HG03045 (cell line): ENCODE results near the gene RGS3.
"Not testable (repeated sequence)": the region's sequence is repeated elsewhere in the genome, so short reads cannot be mapped to it uniquely, and the experiment has no call there.

Experiments
- ATAC-seq: cut with Tn5 transposase; IDR thresholded peaks from one replicate; pipeline ENCODE4 v1.9.1; 2021; ENCODE audit warnings: mild to moderate bottlenecking, moderate library complexity; ENCODE audit not compliant: unreplicated experiment

The RGS3 gene

GRCh38 chr9:113486327-113486726 is 22.8 kb downstream of the RGS3 start:
- no peak for ATAC-seq

DNA sequence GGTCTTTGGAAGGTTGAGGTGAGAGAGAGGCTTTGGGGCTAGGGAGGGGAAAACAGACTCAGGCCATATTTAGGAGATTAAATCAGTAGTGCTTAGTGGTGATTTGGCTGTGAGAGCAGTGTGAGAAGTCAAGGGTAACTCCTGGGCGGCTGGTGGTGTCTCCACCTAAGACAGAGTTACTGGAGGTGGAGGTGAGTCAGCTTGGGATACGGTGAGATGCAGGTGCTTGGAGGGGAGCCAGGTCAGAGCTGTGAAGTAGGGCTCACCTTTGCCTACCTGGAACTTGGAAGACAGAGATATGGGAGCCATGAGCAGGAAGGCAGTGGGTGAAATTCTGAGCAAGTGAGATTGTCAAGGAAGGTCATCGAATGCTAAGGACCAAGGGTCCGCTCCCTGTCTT is 24.5 kb downstream of the RGS3 start:
- ATAC-seq = no peak

DNA sequence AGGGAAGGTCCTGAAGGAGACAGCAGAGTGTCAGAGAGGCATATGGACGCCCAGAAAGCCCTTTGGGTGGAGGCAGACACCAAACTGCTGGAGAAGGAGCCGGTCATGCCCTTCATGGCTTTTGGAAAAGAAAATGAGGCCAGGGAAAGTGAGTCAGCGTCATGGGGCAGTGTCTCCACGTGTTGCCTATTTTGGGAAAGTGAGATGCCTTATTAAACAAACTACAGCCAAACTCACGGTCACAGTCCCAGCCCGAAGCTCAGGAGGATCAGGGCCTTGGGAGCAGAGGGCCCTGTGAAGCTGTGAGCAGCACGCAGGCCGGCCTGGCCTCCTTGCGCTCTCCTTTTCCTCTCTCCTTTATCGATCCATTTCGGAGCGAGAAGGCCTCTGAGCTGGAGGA is 25.0 kb downstream of the RGS3 start:
- ATAC-seq = no peak

- ATAC-seq = not testable (repeated sequence)
Observed at GRCh38 chr9:113491147-113491546, 27.6 kb downstream of the RGS3 start.

DNA sequence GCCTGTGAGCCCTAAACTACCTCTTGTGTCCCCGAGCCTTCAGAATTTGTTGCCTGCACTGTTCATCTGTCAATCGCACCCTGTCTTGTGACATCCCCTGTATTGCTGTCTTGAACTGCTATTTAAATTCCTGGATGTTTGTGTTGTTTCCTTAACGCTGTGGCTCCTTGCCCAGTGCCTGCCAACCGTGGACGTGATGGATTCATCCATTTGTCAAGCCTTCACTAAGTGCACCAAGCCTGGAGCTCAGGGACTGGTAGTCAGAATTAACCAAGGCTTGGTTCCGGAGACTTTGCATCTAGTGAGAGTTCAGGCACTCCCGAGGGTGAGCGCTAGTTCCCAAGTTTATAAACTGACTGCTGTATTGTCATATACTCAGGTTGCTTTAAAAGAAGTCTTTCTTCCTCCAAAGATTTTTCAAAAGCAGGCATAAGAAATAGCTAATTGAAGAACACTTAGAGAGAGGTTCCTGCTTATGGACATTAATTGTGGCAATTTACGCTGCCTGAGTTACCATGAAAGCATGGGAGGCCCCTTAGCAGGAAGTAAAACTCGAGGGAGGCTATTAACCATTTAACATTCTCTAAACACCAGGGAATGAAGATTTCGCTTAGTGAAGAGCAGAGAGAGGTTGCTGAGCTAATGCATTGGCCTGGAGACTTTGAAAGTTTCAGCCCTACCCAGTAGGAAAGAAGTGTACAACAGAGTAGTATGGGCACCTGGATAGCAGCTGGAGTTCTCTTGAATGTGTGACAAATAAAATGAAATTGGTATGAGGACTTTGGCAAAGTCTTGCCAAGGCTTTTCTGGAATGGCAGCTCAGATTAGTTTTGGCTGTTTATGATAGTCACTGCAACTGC is 29.0 kb downstream of the RGS3 start:
- no peak for ATAC-seq

DNA sequence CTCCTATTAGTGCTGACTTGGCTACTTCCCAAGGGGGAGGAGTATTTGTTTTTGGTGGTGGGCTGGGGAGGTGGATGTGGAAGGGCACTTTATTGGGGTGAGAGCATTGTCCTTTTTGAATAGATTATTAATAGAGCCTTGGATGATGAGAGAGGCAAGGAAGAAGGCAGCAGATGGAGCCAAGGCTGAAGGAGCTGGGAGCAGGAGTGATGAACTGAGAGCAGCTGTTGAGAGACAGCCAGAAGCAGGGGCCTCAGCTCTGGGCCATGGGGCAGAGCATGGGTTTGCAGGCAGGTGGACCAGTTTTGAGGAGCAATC is 29.6 kb downstream of the RGS3 start:
- ATAC-seq = no peak

GRCh38 chr9:113495526-113495925 is 32.0 kb downstream of the RGS3 start:
- ATAC-seq = no peak

- no peak for ATAC-seq
Observed at GRCh38 chr9:113497051-113497450, 33.5 kb downstream of the RGS3 start.

- ATAC-seq = no peak
Observed at GRCh38 chr9:113499153-113499875, 35.8 kb downstream of the RGS3 start.

- no peak for ATAC-seq
Observed at GRCh38 chr9:113499876-113500497, 36.5 kb downstream of the RGS3 start.

DNA sequence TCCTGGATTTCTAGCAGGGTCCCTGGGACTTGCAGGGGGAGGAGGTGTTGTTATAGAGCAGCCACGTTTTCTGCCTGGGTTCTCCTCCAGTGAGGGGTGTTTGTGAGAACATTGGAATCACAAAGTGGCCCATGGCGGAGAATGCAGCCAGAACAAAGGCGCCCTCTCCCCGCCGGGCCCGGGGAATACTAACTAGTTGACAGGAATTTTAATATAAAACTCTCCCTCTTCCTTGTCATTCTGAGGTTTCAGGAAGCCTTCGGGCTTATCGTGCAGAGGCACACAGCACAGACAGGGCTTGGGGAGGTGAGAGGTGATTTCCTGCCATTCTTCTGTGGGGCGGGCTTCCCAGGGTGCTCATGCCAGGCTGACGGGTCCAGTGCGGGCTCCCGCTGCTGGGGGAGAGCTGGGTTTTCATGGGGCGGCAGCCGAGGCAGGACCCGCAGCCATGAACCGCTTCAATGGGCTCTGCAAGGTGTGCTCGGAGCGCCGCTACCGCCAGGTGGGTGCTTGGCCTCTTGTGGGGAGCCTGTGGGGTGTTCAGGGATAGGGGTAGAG is 37.7 kb downstream of the RGS3 start:
- ATAC-seq = no peak

DNA sequence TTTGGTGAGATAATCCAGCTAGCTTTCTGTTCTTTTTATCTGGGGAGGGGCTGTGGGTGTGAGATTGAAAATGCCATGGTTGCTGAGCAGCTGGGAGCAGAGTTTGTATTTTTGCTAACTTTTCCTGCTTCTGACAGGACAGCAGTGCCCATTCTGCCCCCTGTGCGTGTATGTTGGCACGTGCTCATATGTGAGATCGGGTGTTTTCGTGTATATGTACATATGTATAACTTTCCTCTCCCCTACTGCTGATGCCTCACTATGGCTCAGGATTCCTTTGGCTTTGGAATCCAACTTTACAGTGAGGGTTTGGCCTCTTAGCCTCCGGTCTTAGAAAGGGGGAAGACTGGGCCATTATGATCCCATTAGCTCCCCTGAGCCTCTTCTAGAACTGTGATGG is 38.3 kb downstream of the RGS3 start:
- no peak for ATAC-seq

DNA sequence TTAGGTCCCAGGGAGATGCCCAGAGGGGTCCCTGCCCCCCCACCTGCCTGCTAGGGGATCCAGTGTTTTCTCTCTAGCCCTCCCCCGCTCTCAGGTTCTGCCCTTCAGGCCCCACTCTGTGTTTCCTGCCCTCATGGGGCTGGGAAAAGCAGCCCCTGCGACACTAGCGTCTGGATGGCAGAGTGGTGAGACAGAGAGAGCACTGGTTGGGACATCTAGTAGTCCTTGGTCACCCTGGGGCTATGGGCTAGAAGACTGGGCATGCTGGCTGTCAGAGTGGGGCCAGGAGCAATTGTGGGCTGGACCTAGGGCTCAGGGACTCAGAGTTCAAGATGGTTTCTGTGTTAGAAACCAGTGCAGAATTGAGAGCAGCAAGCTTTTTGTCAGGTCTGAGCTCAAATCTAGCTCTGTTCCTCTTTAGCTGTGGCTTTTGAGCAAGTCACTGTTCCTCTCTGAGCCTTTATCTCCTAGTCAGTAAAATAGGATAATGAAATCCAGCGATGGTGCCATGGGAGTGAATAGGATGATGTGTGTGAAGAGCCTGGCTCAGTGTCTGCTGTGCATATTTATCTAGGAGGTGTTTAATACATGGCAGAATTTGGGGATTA is 39.0 kb downstream of the RGS3 start:
- ATAC-seq = no peak

- ATAC-seq = no peak
Observed at GRCh38 chr9:113503131-113503541, 39.6 kb downstream of the RGS3 start.

DNA sequence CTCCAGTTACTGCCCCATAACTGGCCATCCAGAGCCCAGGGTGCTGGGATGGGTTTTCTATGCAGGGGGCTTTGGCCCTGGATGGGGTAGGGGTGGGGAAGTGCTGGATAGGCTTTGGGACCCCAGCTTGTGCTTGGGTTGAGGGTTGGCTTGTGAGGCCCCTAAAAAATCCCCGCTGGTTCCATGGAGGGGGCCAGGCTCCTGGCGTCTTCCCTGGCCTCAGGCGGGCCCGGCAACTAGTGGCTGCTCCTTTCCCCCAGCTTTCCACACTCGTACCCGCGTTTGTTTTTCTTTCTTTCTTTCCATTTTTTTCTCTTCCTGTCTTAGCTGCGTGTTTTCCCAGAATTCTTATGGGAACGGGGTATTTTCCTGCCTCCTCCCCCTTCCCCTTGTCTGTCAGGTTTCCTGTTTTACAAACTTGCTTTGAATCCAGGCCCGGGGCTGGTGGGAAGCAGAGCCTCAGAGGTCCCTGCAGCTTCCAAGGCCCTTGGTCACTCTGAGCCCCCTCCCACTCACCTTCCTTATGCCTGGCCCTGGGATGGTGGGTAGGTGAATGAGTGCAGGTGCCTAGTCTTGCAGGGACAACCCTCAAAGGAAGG is 40.2 kb downstream of the RGS3 start:
- no peak for ATAC-seq

GRCh38 chr9:113504725-113505590 is 41.4 kb downstream of the RGS3 start:
- ATAC-seq = no peak

- ATAC-seq = no peak
Observed at GRCh38 chr9:113506090-113506589, 42.6 kb downstream of the RGS3 start.

GRCh38 chr9:113507256-113507655 is 43.7 kb downstream of the RGS3 start:
- no peak for ATAC-seq

DNA sequence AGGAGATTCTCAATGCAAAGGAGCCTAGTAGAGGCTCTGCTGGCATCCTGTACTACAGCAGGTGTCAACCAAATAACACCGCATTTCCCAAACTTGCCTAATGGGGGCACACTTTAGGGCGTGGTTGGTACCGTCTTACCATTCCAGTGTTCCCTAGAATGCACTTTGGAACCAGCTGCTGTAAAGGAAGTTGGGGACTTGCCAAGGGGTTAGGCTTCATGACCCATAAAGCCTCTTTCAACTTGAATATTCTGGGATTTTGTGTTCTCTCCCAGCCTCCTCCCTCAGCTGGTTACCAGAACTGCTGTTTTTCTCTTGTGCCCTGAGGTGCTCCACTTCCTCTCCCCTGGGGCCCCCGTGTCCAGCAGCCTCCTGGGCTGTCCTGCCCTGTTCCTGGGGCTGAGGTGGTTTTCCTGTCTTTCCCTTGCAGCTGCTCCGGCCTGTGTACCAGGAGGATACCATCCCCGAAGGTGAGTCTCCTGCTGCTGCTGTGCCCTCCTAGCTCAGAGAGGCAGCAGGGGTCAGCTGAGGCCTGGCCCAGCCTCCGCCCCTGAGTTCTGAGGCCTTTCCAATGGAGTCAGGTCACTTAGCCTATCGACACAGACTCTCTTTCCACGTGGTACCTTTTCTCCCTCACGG is 44.7 kb downstream of the RGS3 start:
- ATAC-seq = no peak
